Measurements from ENCODE around the gene MUC5B. TPM values are rescaled to one million over a fixed set of nuclear protein-coding genes. Genes with fewer than 3 reads are reported as not detected.

MUC5B gene
- total RNA-seq, 2 donors from 2014 or later, result not detected

GRCh38 chr11:1232883-1233321 is 10.0 kb downstream of the MUC5B start:
- no peaks in the 10 kb centered on the region for H3K4me1 Mint-ChIP-seq
- H3K36me3 Mint-ChIP-seq (ENCODE audit: low read depth), result no peaks in the 10 kb centered on the region
- Histone ChIP-seq H3K9me3 (ENCODE audit: control insufficient read depth, low read length) (no peaks in the 10 kb centered on the region), H3K9ac (ENCODE audit: extremely low read depth, low read length, poor library complexity, severe bottlenecking) (no peak overlapping the region), H3K36me3 (ENCODE audit: control insufficient read depth, insufficient read depth, low read length) (no peaks in the 10 kb centered on the region), H3K4me1 (ENCODE audit: control insufficient read depth, insufficient read depth, low read length) (no peaks in the 10 kb centered on the region), H3K27ac (ENCODE audit: low read depth, low read length) (no peak overlapping the region), H3K4me3 (ENCODE audit: low read length) (no peak overlapping the region), H3K27me3 (ENCODE audit: control insufficient read depth, insufficient read depth, low read length, poor library complexity, severe bottlenecking) (no peaks in the 10 kb centered on the region)
- no peak overlapping the region for H3K27ac Mint-ChIP-seq
- DNase-seq, result peak; percentile 36
- H3K9me3 Mint-ChIP-seq, result no peaks in the 10 kb centered on the region
- no peaks in the 10 kb centered on the region for H3K27me3 Mint-ChIP-seq (ENCODE audit: insufficient read depth)
- no peak overlapping the region for H3K4me3 Mint-ChIP-seq
- no peak for TF ChIP-seq CTCF (conservative IDR thresholded peaks at IDR 0.05)
- 85 to 92% methylated on average over 9 to 30 of the region's 30 CpGs for WGBS, 2 experiments (ENCODE audit: insufficient coverage in 1 of 2, insufficient read length in 1 of 2)

- Histone ChIP-seq H3K27ac (ENCODE audit: low read depth, low read length) (no peak overlapping the region), H3K36me3 (ENCODE audit: control insufficient read depth, insufficient read depth, low read length) (no peaks in the 10 kb centered on the region), H3K9ac (ENCODE audit: extremely low read depth, low read length, poor library complexity, severe bottlenecking) (no peak overlapping the region), H3K27me3 (ENCODE audit: control insufficient read depth, insufficient read depth, low read length, poor library complexity, severe bottlenecking) (no peaks in the 10 kb centered on the region), H3K4me3 (ENCODE audit: low read length) (no peak overlapping the region), H3K4me1 (ENCODE audit: control insufficient read depth, insufficient read depth, low read length) (no peaks in the 10 kb centered on the region), H3K9me3 (ENCODE audit: control insufficient read depth, low read length) (no peaks in the 10 kb centered on the region)
- H3K36me3 Mint-ChIP-seq (ENCODE audit: low read depth), result no peaks in the 10 kb centered on the region
- H3K9me3 Mint-ChIP-seq, result no peaks in the 10 kb centered on the region
- no peaks in the 10 kb centered on the region for H3K27me3 Mint-ChIP-seq (ENCODE audit: insufficient read depth)
- H3K4me3 Mint-ChIP-seq, result no peak overlapping the region
- whole genome bisulfite sequencing, 2 experiments (ENCODE audit: insufficient coverage in 1 of 2, insufficient read length in 1 of 2), result 92 to 94% methylated on average over 14 to 21 of the region's 21 CpGs
- H3K4me1 Mint-ChIP-seq, result no peaks in the 10 kb centered on the region
- peak; percentile 35 for TF ChIP-seq CTCF (conservative IDR thresholded peaks at IDR 0.05)
- no peak overlapping the region for H3K27ac Mint-ChIP-seq
- DNase-seq, result peak; percentile 40
These were observed 10.6 kb downstream of the MUC5B start for GRCh38 chr11:1233351-1234053.

DNA sequence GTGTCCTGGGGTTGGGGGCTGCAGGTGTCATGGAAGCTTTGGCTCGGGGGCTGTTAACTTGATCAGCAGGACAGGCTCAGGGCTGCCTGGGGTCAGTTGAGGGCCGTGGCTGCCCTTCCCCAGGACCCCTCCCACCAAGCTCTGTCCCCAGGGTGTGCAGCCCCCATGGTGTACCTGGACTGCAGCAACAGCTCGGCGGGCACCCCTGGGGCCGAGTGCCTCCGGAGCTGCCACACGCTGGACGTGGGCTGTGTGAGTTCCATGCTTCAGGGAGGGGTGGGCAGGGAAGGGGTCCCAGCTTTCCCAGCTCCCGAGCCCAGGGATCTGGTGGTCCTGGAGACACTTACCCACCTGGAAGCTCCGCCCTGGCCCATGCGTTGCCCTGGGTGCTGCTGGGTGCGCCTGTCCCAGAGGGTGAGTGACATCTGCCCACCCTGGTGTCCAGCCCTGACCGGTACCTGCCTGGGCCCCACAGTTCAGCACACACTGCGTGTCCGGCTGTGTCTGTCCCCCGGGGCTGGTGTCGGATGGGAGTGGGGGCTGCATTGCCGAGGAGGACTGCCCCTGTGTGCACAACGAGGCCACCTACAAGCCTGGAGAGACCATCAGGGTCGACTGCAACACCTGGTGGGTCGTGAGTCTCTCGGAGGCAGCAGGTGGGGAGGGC is 11.3 kb downstream of the MUC5B start:
- Histone ChIP-seq H3K9me3 (ENCODE audit: control insufficient read depth, low read length) (no peaks in the 10 kb centered on the region), H3K4me1 (ENCODE audit: control insufficient read depth, insufficient read depth, low read length) (no peaks in the 10 kb centered on the region), H3K36me3 (ENCODE audit: control insufficient read depth, insufficient read depth, low read length) (no peaks in the 10 kb centered on the region), H3K9ac (ENCODE audit: extremely low read depth, low read length, poor library complexity, severe bottlenecking) (no peak overlapping the region), H3K27me3 (ENCODE audit: control insufficient read depth, insufficient read depth, low read length, poor library complexity, severe bottlenecking) (no peaks in the 10 kb centered on the region), H3K27ac (ENCODE audit: low read depth, low read length) (no peak overlapping the region), H3K4me3 (ENCODE audit: low read length) (no peak overlapping the region)
- H3K9me3 Mint-ChIP-seq, result no peaks in the 10 kb centered on the region
- H3K4me1 Mint-ChIP-seq, result no peaks in the 10 kb centered on the region
- H3K27me3 Mint-ChIP-seq (ENCODE audit: insufficient read depth), result no peaks in the 10 kb centered on the region
- WGBS, 2 experiments (ENCODE audit: insufficient coverage in 1 of 2, insufficient read length in 1 of 2), result 83 to 87% methylated on average over 13 to 22 of the region's 22 CpGs
- no peak overlapping the region for H3K27ac Mint-ChIP-seq
- no peak for TF ChIP-seq CTCF (conservative IDR thresholded peaks at IDR 0.05)
- H3K4me3 Mint-ChIP-seq, result no peak overlapping the region
- peak; percentile 30 for DNase-seq
- no peaks in the 10 kb centered on the region for H3K36me3 Mint-ChIP-seq (ENCODE audit: low read depth)
